HG02763 (cell line): ENCODE data around the gene FZD10.

Source experiments
- ATAC-seq: cut with Tn5 transposase; IDR thresholded peaks from one replicate; pipeline ENCODE4 v1.9.1; 2021; ENCODE audit warnings: mild to moderate bottlenecking, moderate library complexity; ENCODE audit not compliant: unreplicated experiment

FZD10 gene

GRCh38 chr12:130178282-130178681, 16.0 kb downstream of the FZD10 start:
- ATAC-seq = no peak

GRCh38 chr12:130179191-130179590, 16.9 kb downstream of the FZD10 start:
- ATAC-seq = no peak

GRCh38 chr12:130179621-130180020, 17.4 kb downstream of the FZD10 start:
- no peak for ATAC-seq

GRCh38 chr12:130181211-130181610, 18.9 kb downstream of the FZD10 start:
- no peak for ATAC-seq

- ATAC-seq = no peak
These were observed 21.5 kb downstream of the FZD10 start for GRCh38 chr12:130183585-130184370.

GRCh38 chr12:130184404-130185090, 22.3 kb downstream of the FZD10 start:
- ATAC-seq = no peak

GRCh38 chr12:130185455-130186391, 23.5 kb downstream of the FZD10 start:
- ATAC-seq = no peak

GRCh38 chr12:130186651-130187268, 24.5 kb downstream of the FZD10 start:
- no peak for ATAC-seq

DNA sequence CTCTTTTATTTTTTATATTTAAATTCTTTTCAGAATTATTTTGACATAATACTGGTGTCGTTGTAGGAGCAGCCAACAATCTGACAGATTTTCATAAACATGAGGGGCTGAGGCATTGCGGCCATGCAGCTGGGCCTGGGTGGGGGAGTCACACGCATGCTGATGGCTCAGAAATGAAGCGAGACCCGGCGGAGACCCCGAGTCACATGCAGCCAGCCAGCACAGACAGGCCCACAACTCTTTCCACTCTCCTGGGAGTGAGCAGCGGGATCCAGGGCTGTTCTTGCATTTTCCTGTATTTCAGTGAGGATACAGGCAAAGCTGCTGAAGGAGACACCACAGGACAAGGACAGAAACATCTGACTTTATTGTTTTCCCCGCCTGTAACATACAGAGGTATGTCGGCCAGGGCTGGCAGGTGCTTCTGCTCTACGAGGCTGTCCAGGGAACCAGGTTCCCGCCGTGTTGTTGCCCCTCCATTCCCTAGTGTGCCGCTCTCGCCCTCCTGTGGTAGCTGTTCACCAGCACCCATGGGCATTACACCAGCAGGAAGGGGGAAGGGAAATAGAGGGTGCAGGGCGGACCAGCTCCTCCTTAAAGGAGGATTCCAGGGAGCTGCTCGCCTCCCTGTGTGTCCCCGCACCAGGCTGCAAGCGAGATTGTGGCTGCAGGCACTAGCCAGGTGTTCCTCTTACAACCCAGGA, 30.5 kb downstream of the FZD10 start:
- no peak for ATAC-seq

DNA sequence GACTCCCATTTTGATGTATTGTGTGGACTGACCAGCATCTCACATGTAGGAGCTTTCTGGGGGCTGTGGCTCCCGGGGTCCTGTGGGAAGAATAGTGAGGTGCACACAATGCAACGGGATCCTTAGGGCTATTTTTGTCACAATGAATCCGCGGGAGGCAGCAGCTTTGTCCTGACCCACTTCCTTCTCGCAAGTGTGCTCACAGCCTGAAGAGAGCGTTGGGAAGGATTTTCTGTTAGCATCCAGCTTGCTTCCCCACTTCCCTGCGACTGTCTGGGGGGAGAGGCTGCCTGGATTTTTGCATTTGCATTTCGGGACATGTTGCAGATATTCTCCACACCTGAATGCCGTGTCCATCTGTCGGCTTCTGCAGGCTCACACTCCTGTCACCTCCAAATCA, 31.9 kb downstream of the FZD10 start:
- ATAC-seq = no peak

DNA sequence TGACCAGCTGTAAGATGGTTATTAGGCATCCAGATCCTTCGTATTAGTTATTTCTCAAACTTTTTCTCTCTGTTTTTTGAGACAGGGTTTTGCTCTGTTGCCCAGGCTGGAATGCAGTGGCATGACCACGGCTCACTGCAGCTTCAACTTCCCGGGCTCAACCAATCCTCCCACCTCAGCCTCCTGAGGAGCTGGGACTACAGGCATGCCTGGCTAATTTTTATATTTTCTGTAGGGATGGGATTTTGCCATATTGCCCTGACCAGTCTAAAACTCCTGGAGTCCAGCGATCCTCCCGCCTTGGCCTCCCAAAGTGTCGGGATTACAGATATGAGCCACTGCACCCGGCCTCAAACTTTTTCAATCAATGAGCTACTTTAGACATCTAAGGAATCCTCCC, 33.1 kb downstream of the FZD10 start:
- ATAC-seq = no peak

DNA sequence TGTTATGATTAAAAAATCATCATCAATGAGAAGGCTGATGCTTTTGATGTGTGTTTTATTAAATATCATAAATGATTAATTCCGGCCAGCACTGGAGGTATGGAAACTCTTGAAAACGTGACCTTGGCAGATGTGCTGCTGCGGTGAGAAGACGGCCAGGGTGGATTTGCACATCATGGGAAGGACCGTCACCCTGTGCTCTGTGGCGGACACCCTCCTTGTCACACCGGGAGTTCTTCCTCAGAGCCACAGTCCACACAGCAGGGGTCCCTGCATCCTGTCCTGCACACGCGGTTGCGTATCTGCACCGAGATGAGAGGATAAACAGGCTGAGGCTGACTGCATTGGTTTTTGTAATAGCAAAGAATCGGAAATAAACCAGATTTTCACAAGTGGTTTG, 33.5 kb downstream of the FZD10 start:
- no peak for ATAC-seq

- no peak for ATAC-seq
These were observed 34.6 kb downstream of the FZD10 start for GRCh38 chr12:130196827-130197226.

GRCh38 chr12:130198026-130198662, 35.9 kb downstream of the FZD10 start:
- ATAC-seq = no peak

DNA sequence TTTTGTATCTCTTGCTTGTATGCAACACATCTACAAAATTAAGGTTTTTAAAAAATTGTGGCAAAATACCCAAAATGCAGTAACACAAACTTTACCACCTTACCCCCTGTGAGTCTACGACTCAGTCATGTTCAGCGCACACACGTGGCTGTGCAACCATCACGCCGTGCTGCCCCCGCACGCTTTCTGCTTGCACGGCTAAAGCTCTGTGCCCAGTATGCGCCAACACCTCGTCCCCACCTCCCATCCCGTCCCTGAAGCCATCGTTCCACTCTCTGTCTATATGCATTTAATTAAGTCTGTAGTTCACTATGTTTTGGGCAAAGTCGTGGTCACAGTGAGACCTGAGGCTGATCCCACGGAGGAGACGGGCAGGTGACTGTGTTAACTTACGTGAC, 36.4 kb downstream of the FZD10 start:
- ATAC-seq = no peak

GRCh38 chr12:130199581-130200390, 37.5 kb downstream of the FZD10 start:
- no peak for ATAC-seq

GRCh38 chr12:130200445-130200844, 38.2 kb downstream of the FZD10 start:
- ATAC-seq = no peak

- ATAC-seq = no peak
These were observed 38.8 kb downstream of the FZD10 start for GRCh38 chr12:130201037-130201436.

GRCh38 chr12:130202201-130202600, 39.9 kb downstream of the FZD10 start:
- no peak for ATAC-seq
